Cardiac fibroblast (primary cell): Measurements from ENCODE around the gene TRIB2.

Experiments used
- DNase-seq, 2 donors: peaks; one replicate each; pipeline versions ENCODE4 v3.0.0 to v3.0.0-alpha.2; 2010; ENCODE audit warnings: low read depth in 2 of 2
- H3K4me3 ChIP-seq, 2 donors: replicated peaks in 1 of 2; 1 replicate in 1 of 2; 2 replicates in 1 of 2; pipeline ENCODE4 v1.5.1; 2011; ENCODE audit warnings: low read depth in 2 of 2, low read length in 2 of 2, mild to moderate bottlenecking in 2 of 2, moderate library complexity in 1 of 2
- CTCF ChIP-seq: IDR thresholded peaks from one replicate; pipeline ENCODE4 v1.5.1; 2011; ENCODE audit warnings: low read depth, mild to moderate bottlenecking, low read length, inconsistent platforms

The TRIB2 gene

DNA sequence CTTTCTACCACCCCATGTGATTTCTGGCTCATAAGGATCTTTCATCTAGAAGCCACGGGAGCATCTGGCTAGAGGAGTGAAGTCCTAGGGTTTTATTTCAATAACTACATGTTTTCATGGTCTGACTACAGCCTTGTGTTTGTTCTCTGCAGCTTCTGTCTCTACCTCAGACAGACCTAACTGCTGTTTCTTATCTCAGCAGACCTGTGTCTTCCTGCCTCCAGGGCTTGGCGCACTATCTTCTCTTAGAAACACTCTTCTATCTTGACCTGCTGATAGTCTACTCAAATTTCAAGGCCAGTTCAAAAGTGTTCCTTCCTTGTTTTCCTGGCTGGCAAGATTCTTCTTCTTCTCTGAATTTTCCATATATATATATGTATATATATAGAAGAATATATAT lies 11.0 kb upstream of the TRIB2 start:
- no peak for DNase-seq
- TF ChIP-seq CTCF, result no peak
- H3K4me3 ChIP-seq, result no peak overlapping the region

DNA sequence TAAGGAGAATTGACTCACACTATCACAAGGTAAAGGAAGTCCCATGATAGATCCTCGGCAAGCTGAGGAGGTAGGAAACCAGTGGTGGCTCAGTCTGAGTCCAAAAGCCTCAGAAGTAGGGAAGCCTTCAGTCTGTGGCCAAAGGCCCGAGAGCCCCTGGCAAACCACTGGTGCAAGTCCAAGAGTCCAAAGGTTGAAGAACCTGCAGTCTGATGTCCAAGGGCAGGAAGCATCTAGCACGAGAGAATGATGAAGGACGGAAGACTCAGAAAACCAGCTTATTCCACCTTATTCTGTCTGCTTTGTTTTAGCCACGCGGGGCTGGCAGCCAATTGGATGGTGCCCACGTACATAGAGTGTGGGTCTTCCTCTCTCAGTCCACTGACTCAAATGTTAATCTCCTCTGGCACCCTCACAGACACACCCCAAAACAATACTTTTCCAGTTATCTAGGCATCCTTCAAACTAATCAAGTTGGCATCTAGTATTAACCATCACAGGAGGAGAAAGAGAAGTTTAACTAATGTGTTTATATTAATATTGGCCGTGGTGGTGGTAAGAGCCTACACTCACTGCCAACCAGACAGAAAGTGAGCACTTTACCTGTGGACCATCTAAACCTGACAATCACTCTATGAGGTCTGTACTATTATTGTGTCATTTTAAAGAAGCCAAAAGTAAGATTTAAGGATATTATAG lies 8.1 kb upstream of the TRIB2 start:
- no peak for TF ChIP-seq CTCF
- no peak for DNase-seq
- no peak overlapping the region for H3K4me3 ChIP-seq

- TF ChIP-seq CTCF, result no peak
- DNase-seq, result no peak
- no peak overlapping the region for H3K4me3 ChIP-seq
These were observed 7.6 kb upstream of the TRIB2 start for GRCh38 chr2:12709207-12709522.

DNA sequence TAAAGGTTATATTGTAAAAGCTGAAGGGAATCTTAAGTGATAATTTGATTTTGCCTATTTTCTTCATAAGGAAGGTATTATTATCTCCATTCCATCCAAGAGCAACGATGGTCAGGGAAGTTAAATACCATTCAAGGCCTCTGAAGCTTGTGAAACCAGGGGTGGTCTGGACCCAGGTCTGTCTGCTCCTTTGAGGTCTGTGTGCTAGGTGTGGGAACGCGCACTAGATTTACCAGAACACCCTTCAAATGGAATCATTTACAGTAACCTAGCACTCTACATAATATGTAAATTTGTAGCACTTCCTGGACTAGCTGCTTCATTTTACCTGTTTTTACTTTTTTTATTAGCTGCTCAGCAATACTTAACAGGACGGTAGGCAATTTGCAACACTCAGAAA lies 6.4 kb upstream of the TRIB2 start:
- no peak overlapping the region for H3K4me3 ChIP-seq
- no peak for TF ChIP-seq CTCF
- no peak for DNase-seq

- no peak for DNase-seq
- H3K4me3 ChIP-seq, result no peak overlapping the region
These were observed 5.4 kb upstream of the TRIB2 start for GRCh38 chr2:12711339-12711738.

GRCh38 chr2:12712881-12713280 lies 3.9 kb upstream of the TRIB2 start:
- peak; percentile 86 to 88 for DNase-seq
- no peak for TF ChIP-seq CTCF

More at GRCh38 chr2:12711339-12711738, 5.4 kb upstream of the TRIB2 start:
- TF ChIP-seq CTCF, result no peak

More at GRCh38 chr2:12712881-12713280, 3.9 kb upstream of the TRIB2 start:
- no peak overlapping the region for H3K4me3 ChIP-seq
